K562 (cell line): ENCODE measurements around the gene RMND5A. TPM values are rescaled to one million over a fixed set of nuclear protein-coding genes. Genes with fewer than 3 reads are reported as not detected.

ENCODE experiments used
- ATAC-seq: fragments of 200-7000 bp; cut with Tn5 transposase; 3 replicates; pipeline ENCODE4 v1.9.1; 2020; ENCODE audit warnings: moderate library complexity
- BruUV-seq: library from RNA; stranded (reverse); fragments of 400-500 nt; replicated peaks from 2 replicates; lab custom pipeline; 2021; lab: Mats Ljungman, UMichigan
- CTCF ChIA-PET: fragments of 300-600 bp; formaldehyde crosslinking; extraction: SDS; loops from one replicate; lab custom pipeline; 2021; ENCODE audit warnings: low intra/inter-chr PET ratio; lab: Yijun Ruan, JAX
- POLR2A ChIA-PET: fragments of 300-600, 350-650 bp; sonication (Branson Sonifier 250); formaldehyde crosslinking; extraction: SDS; loops from one replicate; lab custom pipeline; 2021; ENCODE audit warnings: antibody characterized with exemption, inconsistent platforms; lab: Yijun Ruan, JAX
- DNase-seq, 4 experiments: peaks; one replicate each; pipeline versions ENCODE4 v3.0.0 to v3.0.0-alpha.2; 2011 to 2018; ENCODE audit warnings: low spot score in 3 of 4, mixed read lengths in 3 of 4; ENCODE audit errors: extremely low read depth in 1 of 4
- FAIRE-seq: peaks from 2 replicates; lab custom pipeline; 2011; peaks lifted over from hg19 to GRCh38; lab: Jason Lieb, UNC
- H2AFZ ChIP-seq: 2 replicates; pipeline ENCODE4 v1.6.0; 2011; ENCODE audit warnings: low read depth, low read length, control low read depth, inconsistent platforms
- H3K27ac ChIP-seq: fragments of 200-600 bp; 3 replicates; pipeline ENCODE4 v1.8.0; 2011; ENCODE audit warnings: low read depth, mild to moderate bottlenecking, control low read depth, inconsistent platforms, low read length, moderate library complexity, mixed read lengths; ENCODE audit errors: extremely low read depth
- H3K27me3 ChIP-seq, 2 experiments: fragments of 300-600 bp in 1 of 2; 2 replicates in 1 of 2; 3 replicates in 1 of 2; pipeline versions ENCODE4 v1.6.0 to v1.8.0; 2011; ENCODE audit warnings: inconsistent platforms in 2 of 2, low read length in 2 of 2, mild to moderate bottlenecking in 1 of 2, mixed read lengths in 1 of 2, moderate library complexity in 1 of 2; ENCODE audit not compliant: control insufficient read depth in 2 of 2, insufficient read depth in 2 of 2
- H3K36me3 ChIP-seq: fragments of 300-600 bp; 3 replicates; pipeline ENCODE4 v1.8.0; 2011; ENCODE audit warnings: mild to moderate bottlenecking, low read length, inconsistent platforms; ENCODE audit not compliant: control insufficient read depth, insufficient read depth
- H3K4me1 ChIP-seq, 2 experiments: fragments of 200-600 bp in 1 of 2; replicated peaks in 1 of 2; 2 replicates in 1 of 2; 3 replicates in 1 of 2; pipeline versions ENCODE4 v1.5.1 to v1.8.0; 2011; ENCODE audit warnings: inconsistent platforms in 2 of 2, low read length in 2 of 2, mild to moderate bottlenecking in 1 of 2, mixed read lengths in 1 of 2, moderate library complexity in 1 of 2; ENCODE audit not compliant: control insufficient read depth in 2 of 2, insufficient read depth in 2 of 2
- H3K4me2 ChIP-seq: 2 replicates; pipeline ENCODE4 v1.6.1; 2011; ENCODE audit warnings: low read length, control low read depth, inconsistent platforms, mixed read lengths; ENCODE audit not compliant: insufficient read depth
- H3K4me3 ChIP-seq: fragments of 200-600 bp; sonication (generic), shearing (Covaris generic); 2 replicates; pipeline ENCODE4 v1.5.1; 2016; ENCODE audit warnings: control low read depth, inconsistent platforms
- H3K79me2 ChIP-seq: fragments of 200-600 bp; 3 replicates; pipeline ENCODE4 v1.8.0; 2011; ENCODE audit warnings: low read length, inconsistent platforms; ENCODE audit not compliant: control insufficient read depth, insufficient read depth
- H3K9ac ChIP-seq, 2 experiments: 2 replicates each; pipeline versions ENCODE4 v1.6.0 to v1.6.1; 2011; ENCODE audit warnings: low read depth in 2 of 2, low read length in 2 of 2, control low read depth in 1 of 2, inconsistent platforms in 1 of 2, mild to moderate bottlenecking in 1 of 2, mixed read lengths in 1 of 2; ENCODE audit not compliant: insufficient read depth in 1 of 2
- H3K9me1 ChIP-seq: one replicate; pipeline ENCODE4 v1.6.0; 2011; ENCODE audit warnings: inconsistent platforms, mild to moderate bottlenecking, low read length, moderate library complexity; ENCODE audit not compliant: control insufficient read depth, insufficient read depth
- H3K9me3 ChIP-seq: replicated peaks from 2 replicates; pipeline ENCODE4 v1.5.1; 2011; ENCODE audit warnings: low read depth, low read length, inconsistent platforms; ENCODE audit not compliant: control insufficient read depth, insufficient read depth
- H4K20me1 ChIP-seq: replicated peaks from 2 replicates; pipeline ENCODE4 v1.6.1; 2011; ENCODE audit warnings: low read length, inconsistent platforms, mixed read lengths; ENCODE audit not compliant: control insufficient read depth, insufficient read depth
- HNRNPUL1 ChIP-seq: fragments of 200-400 bp; formaldehyde crosslinking; IDR thresholded peaks from 2 replicates; pipeline ENCODE4 v1.6.1; 2017; ENCODE audit warnings: low read length
- ZNF431 ChIP-seq: sonication (generic); formaldehyde crosslinking; IDR thresholded peaks from 2 replicates; pipeline ENCODE4 v1.8.0; 2022; ENCODE audit warnings: mild to moderate bottlenecking, missing genetic modification reagents
- ZNF77 ChIP-seq: fragments of 250-450 bp; sonication (Bioruptor Pico); IDR thresholded peaks from 2 replicates; pipeline ENCODE4 v1.5.0; 2020
- WGBS: fragments of 100-300 bp; shearing (Covaris generic); methylation state at CpG from one replicate; pipeline ENCODE4 v1.1.6; 2016; ENCODE audit warnings: low coverage, mixed read lengths; ENCODE audit not compliant: insufficient coverage; ENCODE audit errors: missing lambda C conversion rate; 5-methylcytosine and 5-hydroxymethylcytosine counted together
- in situ Hi-C: fragments of 300-500 bp; cut with MboI; formaldehyde crosslinking; loops from 4 replicates; pipeline ENCODE4 v1.15.0; 2018; ENCODE audit warnings: inconsistent platforms, mixed read lengths
- intact Hi-C: fragments of 100-400 bp; cut with micrococcal nuclease; formaldehyde crosslinking; loops from 2 replicates; pipeline ENCODE4 v1.14.2; 2022
- polyA plus RNA-seq, 8 experiments: library from polyadenylated mRNA; depleted of rRNA in 4 of 8; stranded (reverse) in 5 of 8; unstranded in 3 of 8; fragments of >200 nt; fragmentation: Nextera tagmentation in 2 of 8; fragmentation: Illumina TruSeq in 1 of 8; extraction: Ambion mirVana in 2 of 8; extraction: Trizol in 1 of 8; gene quantifications; 2 replicates each; pipeline versions ENCODE4 v1.2.1 to v1.2.3, GENCODE V29; 2011 to 2014; ENCODE audit warnings: inconsistent platforms in 1 of 8, missing spikeins in 1 of 8
- total RNA-seq, 7 experiments: library from RNA; depleted of rRNA in 6 of 7; stranded (reverse); fragments of >200 nt in 6 of 7; fragmentation: Illumina TruSeq in 2 of 7; extraction: Trizol in 2 of 7; gene quantifications; 2 replicates each; pipeline versions ENCODE4 v1.2.1 to v1.2.3, GENCODE V29; 2011 to 2021; ENCODE audit warnings: low replicate concordance in 1 of 7
- TF ChIP-seq, protein P1 (sequence below): fragments of 250-450 bp; sonication (Bioruptor Pico); IDR thresholded peaks from 2 replicates; pipeline ENCODE4 v1.8.0; 2021; ENCODE audit warnings: borderline replicate concordance, mild to moderate bottlenecking, moderate library complexity; ENCODE audit not compliant: poor library complexity, severe bottlenecking
- TF ChIP-seq, protein P2 (sequence below): fragments of 450-650 bp; IDR thresholded peaks from 2 replicates; pipeline ENCODE4 v1.6.1; 2016; ENCODE audit warnings: mild to moderate bottlenecking, moderate library complexity

Gene RMND5A
- total and polyA plus RNA-seq, 9 of the 15 experiments (the other 6 are each of a cell fraction or from before 2014, with no cell fraction given) = 13.2 to 43.5 (median 34.1) TPM

DNA sequence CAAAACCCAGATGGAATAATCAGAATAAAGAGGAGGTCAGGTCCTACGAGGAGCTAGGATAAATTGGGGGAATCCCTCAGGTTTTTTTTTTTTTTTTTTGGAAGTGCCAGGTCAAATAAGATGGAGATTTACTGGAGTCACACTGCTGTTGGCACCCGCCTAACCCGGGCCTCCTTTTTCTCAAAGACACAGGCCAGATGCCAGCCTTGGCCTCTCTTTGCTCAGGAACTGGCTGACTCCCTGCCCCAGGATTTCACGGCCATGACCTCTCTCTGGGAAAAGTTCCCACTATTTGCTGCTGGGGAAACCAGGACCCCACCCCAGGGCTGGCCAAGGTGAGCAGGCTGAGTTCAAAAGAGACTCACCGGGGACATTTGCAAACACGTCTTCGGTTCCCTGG is 68.1 kb downstream of the RMND5A start (continued):
- TF ChIP-seq, protein P1, sequence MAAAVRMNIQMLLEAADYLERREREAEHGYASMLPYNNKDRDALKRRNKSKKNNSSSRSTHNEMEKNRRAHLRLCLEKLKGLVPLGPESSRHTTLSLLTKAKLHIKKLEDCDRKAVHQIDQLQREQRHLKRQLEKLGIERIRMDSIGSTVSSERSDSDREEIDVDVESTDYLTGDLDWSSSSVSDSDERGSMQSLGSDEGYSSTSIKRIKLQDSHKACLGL = no peak
- TF ChIP-seq ZNF77 (CRISPR knock-in tag) = no peak
- no peak for TF ChIP-seq ZNF431 (CRISPR knock-in tag)

DNA sequence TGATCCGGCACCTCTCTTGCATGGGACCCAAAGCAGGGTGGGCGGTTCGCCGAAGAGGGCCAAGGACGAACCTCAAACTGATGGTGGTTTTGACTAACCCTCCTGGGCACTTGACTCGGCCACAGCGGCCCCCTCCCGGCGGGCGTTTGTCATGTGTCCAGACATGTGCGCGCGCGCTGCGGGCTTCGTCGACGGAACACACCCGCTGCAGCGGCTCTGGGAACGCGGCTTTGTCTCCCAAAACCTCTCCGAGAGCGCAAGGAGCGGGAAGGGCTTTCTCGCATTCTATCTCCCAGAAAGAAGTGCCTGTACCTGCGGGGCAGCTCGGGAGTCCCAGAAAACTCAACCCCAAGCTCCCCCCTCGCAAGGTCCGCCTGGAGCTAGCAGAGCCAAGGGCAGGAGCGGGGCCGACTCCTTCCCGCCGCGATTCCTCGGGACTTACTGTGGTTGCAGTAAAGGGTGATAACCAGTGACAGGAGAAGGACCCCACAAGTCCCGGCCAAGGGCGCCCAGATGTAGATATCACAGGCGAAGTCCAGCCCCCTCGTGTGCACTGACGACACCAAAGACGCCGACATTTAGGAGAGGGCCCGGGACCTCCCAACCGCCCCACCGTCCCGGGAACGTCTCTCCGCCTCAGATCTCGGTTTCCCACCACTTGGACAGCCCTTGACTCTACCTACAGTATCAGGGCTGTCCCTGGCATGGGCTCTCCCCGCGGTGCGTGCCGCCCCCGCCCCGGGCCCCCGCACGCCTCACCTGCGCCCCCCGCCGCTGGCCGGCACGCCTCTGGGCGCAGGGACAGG is 69.0 kb downstream of the RMND5A start:
- in situ Hi-C loops (no loop called here), intact Hi-C loops (no loop called here)
- BruUV-seq = no TSS peak
- FAIRE-seq (no peak), ATAC-seq (no peak), DNase-seq (no peak)
- H3K9me3 ChIP-seq = no peaks in the 10 kb centered on the region
- peaks cover 4% of the 10 kb centered on the region for H3K9me1 ChIP-seq
- CTCF ChIA-PET = no interaction called here
- peaks cover 0 to 17% of the 10 kb centered on the region in 2 experiments; a peak in 2 of 5 replicates for H3K4me1 ChIP-seq
- WGBS = 42% methylated on average over 41 of the region's 64 CpGs
- H3K79me2 ChIP-seq = no peaks in the 10 kb centered on the region
- no peaks in the 10 kb centered on the region for H4K20me1 ChIP-seq
- H3K27me3 ChIP-seq = peaks cover 28 to 52% of the 10 kb centered on the region in 2 experiments; a peak in 4 of 5 replicates
- H3K27ac ChIP-seq = no peak overlapping the region
- H3K36me3 ChIP-seq = no peaks in the 10 kb centered on the region
- H3K4me2 ChIP-seq = no peak overlapping the region
- H3K9ac ChIP-seq = no peak overlapping the region
- no peak overlapping the region for H2AFZ ChIP-seq
- no peak overlapping the region for H3K4me3 ChIP-seq
- POLR2A ChIA-PET = no interaction called here
- TF ChIP-seq HNRNPUL1 = no peak
- TF ChIP-seq, protein P2, sequence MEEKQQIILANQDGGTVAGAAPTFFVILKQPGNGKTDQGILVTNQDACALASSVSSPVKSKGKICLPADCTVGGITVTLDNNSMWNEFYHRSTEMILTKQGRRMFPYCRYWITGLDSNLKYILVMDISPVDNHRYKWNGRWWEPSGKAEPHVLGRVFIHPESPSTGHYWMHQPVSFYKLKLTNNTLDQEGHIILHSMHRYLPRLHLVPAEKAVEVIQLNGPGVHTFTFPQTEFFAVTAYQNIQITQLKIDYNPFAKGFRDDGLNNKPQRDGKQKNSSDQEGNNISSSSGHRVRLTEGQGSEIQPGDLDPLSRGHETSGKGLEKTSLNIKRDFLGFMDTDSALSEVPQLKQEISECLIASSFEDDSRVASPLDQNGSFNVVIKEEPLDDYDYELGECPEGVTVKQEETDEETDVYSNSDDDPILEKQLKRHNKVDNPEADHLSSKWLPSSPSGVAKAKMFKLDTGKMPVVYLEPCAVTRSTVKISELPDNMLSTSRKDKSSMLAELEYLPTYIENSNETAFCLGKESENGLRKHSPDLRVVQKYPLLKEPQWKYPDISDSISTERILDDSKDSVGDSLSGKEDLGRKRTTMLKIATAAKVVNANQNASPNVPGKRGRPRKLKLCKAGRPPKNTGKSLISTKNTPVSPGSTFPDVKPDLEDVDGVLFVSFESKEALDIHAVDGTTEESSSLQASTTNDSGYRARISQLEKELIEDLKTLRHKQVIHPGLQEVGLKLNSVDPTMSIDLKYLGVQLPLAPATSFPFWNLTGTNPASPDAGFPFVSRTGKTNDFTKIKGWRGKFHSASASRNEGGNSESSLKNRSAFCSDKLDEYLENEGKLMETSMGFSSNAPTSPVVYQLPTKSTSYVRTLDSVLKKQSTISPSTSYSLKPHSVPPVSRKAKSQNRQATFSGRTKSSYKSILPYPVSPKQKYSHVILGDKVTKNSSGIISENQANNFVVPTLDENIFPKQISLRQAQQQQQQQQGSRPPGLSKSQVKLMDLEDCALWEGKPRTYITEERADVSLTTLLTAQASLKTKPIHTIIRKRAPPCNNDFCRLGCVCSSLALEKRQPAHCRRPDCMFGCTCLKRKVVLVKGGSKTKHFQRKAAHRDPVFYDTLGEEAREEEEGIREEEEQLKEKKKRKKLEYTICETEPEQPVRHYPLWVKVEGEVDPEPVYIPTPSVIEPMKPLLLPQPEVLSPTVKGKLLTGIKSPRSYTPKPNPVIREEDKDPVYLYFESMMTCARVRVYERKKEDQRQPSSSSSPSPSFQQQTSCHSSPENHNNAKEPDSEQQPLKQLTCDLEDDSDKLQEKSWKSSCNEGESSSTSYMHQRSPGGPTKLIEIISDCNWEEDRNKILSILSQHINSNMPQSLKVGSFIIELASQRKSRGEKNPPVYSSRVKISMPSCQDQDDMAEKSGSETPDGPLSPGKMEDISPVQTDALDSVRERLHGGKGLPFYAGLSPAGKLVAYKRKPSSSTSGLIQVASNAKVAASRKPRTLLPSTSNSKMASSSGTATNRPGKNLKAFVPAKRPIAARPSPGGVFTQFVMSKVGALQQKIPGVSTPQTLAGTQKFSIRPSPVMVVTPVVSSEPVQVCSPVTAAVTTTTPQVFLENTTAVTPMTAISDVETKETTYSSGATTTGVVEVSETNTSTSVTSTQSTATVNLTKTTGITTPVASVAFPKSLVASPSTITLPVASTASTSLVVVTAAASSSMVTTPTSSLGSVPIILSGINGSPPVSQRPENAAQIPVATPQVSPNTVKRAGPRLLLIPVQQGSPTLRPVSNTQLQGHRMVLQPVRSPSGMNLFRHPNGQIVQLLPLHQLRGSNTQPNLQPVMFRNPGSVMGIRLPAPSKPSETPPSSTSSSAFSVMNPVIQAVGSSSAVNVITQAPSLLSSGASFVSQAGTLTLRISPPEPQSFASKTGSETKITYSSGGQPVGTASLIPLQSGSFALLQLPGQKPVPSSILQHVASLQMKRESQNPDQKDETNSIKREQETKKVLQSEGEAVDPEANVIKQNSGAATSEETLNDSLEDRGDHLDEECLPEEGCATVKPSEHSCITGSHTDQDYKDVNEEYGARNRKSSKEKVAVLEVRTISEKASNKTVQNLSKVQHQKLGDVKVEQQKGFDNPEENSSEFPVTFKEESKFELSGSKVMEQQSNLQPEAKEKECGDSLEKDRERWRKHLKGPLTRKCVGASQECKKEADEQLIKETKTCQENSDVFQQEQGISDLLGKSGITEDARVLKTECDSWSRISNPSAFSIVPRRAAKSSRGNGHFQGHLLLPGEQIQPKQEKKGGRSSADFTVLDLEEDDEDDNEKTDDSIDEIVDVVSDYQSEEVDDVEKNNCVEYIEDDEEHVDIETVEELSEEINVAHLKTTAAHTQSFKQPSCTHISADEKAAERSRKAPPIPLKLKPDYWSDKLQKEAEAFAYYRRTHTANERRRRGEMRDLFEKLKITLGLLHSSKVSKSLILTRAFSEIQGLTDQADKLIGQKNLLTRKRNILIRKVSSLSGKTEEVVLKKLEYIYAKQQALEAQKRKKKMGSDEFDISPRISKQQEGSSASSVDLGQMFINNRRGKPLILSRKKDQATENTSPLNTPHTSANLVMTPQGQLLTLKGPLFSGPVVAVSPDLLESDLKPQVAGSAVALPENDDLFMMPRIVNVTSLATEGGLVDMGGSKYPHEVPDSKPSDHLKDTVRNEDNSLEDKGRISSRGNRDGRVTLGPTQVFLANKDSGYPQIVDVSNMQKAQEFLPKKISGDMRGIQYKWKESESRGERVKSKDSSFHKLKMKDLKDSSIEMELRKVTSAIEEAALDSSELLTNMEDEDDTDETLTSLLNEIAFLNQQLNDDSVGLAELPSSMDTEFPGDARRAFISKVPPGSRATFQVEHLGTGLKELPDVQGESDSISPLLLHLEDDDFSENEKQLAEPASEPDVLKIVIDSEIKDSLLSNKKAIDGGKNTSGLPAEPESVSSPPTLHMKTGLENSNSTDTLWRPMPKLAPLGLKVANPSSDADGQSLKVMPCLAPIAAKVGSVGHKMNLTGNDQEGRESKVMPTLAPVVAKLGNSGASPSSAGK = 0 out of 2 replicates have a peak, but pooled peaks have one; percentile 38
